HL-60 (cell line): Measurements from ENCODE around the gene GABRD.

Experiments used
- DNase-seq, 2 experiments: peaks; one replicate each; pipeline ENCODE4 v3.0.0-alpha.2; 2010 to 2020; ENCODE audit warnings: low read depth in 1 of 2, low spot score in 1 of 2
- H3K27ac ChIP-seq: fragments of 250-450 bp; sonication (Bioruptor Pico); replicated peaks from 2 replicates; pipeline ENCODE4 v1.5.1; 2020; ENCODE audit warnings: mild to moderate bottlenecking, moderate library complexity
- H3K27me3 ChIP-seq: fragments of 250-450 bp; sonication (Bioruptor Pico); 2 replicates; pipeline ENCODE4 v1.5.1; 2021; ENCODE audit warnings: mild to moderate bottlenecking, moderate library complexity; ENCODE audit not compliant: insufficient read depth, poor library complexity, severe bottlenecking
- H3K4me3 ChIP-seq: replicated peaks from 2 replicates; pipeline ENCODE4 v1.5.1; 2011; ENCODE audit warnings: mild to moderate bottlenecking, control low read depth, low read length; ENCODE audit not compliant: insufficient read depth
- CTCF ChIP-seq: IDR thresholded peaks from one replicate; pipeline ENCODE4 v1.5.1; 2011; ENCODE audit warnings: low read length, control low read depth, inconsistent platforms; ENCODE audit not compliant: insufficient read depth
- GABPA ChIP-seq: IDR thresholded peaks from 2 replicates; pipeline ENCODE4 v1.6.1; 2012; ENCODE audit warnings: low read depth
- POLR2AphosphoS5 ChIP-seq: IDR thresholded peaks from 2 replicates; pipeline ENCODE4 v1.6.1; 2012; ENCODE audit warnings: low read depth
- REST ChIP-seq: IDR thresholded peaks from 2 replicates; pipeline ENCODE4 v1.6.1; 2012; ENCODE audit warnings: low read depth; ENCODE audit not compliant: insufficient replicate concordance
- SPI1 ChIP-seq: IDR thresholded peaks from 2 replicates; pipeline ENCODE4 v1.6.1; 2012; ENCODE audit warnings: low read depth, mild to moderate bottlenecking, borderline replicate concordance

Gene GABRD

GRCh38 chr1:1984560-1985070 is 34.5 kb upstream of the GABRD start:
- H3K4me3 ChIP-seq: no peak overlapping the region
- TF ChIP-seq REST (no peak), CTCF (no peak)
- no peak overlapping the region for H3K27ac ChIP-seq
- no peak for DNase-seq
- H3K27me3 ChIP-seq: no peaks in the 10 kb centered on the region

- no peak for DNase-seq
- no peaks in the 10 kb centered on the region for H3K27me3 ChIP-seq
- no peak overlapping the region for H3K4me3 ChIP-seq
- TF ChIP-seq POLR2AphosphoS5: no peak
- TF ChIP-seq GABPA: no peak
- no peak for TF ChIP-seq REST
- no peak for TF ChIP-seq SPI1
- TF ChIP-seq CTCF: no peak
- H3K27ac ChIP-seq: no peak overlapping the region
Measured at GRCh38 chr1:1985375-1986050, 33.6 kb upstream of the GABRD start.

GRCh38 chr1:1986451-1987141 is 32.5 kb upstream of the GABRD start:
- TF ChIP-seq CTCF: no peak
- no peak for TF ChIP-seq REST
- TF ChIP-seq SPI1: no peak
- no peak for TF ChIP-seq POLR2AphosphoS5
- TF ChIP-seq GABPA: no peak
- DNase-seq: no peak
- no peak overlapping the region for H3K4me3 ChIP-seq
- H3K27me3 ChIP-seq: no peaks in the 10 kb centered on the region
- H3K27ac ChIP-seq: no peak overlapping the region
